LNCaP clone FGC (cell line): ENCODE measurements around the gene EIF5.

ENCODE experiments used
- DNase-seq: peaks from one replicate; pipeline ENCODE4 v3.0.0-alpha.2; 2011; ENCODE audit warnings: low read depth
- H3K4me3 ChIP-seq: 2 replicates; pipeline ENCODE4 v1.5.1; 2011; ENCODE audit warnings: mild to moderate bottlenecking, low read depth, low read length, control low read depth
- TF ChIP-seq, protein P1 (sequence below): IDR thresholded peaks from 2 replicates; pipeline ENCODE4 v1.5.1; 2012; ENCODE audit warnings: mild to moderate bottlenecking; ENCODE audit not compliant: control insufficient read depth, insufficient read depth; ENCODE audit errors: extremely low read depth

Gene EIF5

DNA sequence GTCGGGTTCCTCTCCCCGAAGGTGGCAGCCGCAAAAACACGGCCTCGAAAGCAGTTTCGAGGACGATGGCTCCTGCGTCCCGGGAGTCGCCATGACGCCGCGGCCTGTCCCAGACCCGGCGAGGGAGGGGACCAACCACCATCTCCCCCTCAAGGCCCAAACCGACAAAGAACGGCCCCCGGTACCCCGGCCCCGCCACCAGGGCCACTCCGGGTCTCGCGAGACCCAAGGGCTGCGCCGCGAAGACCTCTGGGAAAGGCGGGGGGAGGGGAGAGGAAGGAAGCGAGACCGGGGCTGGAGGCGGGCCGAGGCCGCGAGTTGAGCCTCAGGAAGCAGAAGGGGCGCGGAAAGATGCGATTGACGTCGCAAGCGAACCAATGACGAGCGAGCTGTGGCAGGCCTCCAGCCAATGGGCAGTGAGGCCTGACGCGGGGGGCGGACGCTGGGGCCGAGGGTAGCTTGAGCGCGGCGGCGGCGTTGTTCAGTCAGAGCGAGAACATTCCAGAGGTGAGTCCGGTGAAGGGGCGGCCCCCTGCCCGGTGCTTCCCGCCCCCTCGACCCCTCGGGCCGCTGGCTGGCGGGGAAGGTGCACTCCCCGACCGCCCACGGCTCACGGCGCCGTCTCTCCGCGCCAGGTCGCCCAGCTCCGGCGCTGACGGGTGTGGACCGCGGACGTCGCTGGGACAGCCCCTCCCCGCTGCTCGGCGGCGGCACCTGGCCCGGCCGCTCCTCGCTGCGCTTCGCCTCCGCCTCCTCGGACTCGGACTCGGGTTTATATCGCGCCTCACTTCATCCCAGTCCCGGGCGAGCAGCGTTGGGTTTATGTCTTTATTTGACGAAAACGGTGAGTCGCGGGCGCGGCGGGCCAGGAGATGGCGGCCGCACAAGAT, at the start of gene EIF5:
Gene EIF5 (plus strand): TSS at position 484 of the 890 bp plus-strand sequence. CDS start 1,624 bp downstream, outside the sequence.
- H3K4me3 ChIP-seq = peak within 1 kb of the TSS; percentile 72
- TF ChIP-seq, protein P1, sequence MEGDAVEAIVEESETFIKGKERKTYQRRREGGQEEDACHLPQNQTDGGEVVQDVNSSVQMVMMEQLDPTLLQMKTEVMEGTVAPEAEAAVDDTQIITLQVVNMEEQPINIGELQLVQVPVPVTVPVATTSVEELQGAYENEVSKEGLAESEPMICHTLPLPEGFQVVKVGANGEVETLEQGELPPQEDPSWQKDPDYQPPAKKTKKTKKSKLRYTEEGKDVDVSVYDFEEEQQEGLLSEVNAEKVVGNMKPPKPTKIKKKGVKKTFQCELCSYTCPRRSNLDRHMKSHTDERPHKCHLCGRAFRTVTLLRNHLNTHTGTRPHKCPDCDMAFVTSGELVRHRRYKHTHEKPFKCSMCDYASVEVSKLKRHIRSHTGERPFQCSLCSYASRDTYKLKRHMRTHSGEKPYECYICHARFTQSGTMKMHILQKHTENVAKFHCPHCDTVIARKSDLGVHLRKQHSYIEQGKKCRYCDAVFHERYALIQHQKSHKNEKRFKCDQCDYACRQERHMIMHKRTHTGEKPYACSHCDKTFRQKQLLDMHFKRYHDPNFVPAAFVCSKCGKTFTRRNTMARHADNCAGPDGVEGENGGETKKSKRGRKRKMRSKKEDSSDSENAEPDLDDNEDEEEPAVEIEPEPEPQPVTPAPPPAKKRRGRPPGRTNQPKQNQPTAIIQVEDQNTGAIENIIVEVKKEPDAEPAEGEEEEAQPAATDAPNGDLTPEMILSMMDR = no peak

DNA sequence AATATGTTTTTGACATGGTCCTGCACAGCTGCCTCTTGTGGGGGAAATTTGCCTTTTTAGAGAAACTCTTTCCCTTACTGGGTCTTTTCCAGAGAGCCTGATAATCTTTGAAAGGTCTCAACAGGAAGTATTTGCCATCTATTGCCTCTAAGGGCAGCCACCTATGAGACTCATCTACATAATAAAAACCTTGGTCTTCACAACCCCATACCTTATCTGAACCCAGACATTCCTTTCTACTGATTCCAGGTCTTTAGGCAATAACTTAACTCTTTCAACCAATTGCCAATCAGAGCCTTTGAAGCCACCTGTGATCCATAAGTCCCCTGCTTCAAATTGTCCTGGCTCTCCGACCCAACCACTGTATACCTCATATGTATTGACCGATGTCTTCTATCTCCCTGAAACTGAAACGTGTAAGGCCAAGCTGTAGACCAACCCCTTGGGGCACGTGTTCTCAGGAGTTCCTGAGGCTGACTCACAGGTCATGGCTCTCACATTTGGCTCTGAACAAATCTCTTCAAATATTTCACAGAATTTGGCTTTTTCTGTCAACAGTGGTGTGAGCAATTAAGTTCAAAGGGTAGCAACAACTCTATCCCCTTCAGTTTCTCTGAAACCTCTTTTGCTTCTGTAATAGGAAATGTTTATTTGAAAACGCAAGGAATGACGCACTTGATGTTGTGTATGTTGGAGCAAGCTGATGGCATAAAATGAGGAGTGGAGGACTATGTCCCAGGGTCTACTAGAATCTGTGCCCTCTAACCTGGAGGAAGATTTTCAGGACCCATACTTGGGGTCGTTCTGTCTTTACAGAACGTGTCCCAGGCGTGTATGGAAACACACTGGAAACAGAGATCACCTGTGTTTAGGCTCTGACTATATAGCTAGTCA, 49.2 kb upstream of the EIF5 start:
- no peak for DNase-seq

More for the DNA sequence above, at the start of gene EIF5:
- peak; percentile 93 for DNase-seq

DNA sequence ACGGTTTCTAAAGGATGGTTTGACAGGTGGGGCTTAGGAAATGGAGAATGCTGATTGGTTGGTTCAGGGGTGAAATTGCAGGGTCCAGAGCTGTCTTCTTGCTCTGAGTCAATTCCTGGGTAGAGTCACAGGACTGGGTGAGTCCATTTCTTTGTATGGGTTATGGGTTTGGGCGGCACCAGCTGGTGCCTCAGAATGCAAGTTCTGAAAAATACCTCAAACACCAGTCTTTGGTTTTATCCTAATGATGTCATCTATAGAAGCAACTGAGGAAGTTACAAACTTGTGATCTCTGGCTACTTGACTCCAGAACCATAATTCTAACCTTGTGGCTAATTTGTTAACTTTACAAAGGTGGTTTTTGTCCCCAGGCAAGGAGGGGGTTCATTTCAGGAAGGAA, 47.6 kb upstream of the EIF5 start:
- no peak overlapping the region for H3K4me3 ChIP-seq
- DNase-seq = no peak
- TF ChIP-seq, protein P1 = no peak

More for the DNA sequence above, 49.2 kb upstream of the EIF5 start:
- H3K4me3 ChIP-seq = no peak overlapping the region
- TF ChIP-seq, protein P1 = no peak

DNA sequence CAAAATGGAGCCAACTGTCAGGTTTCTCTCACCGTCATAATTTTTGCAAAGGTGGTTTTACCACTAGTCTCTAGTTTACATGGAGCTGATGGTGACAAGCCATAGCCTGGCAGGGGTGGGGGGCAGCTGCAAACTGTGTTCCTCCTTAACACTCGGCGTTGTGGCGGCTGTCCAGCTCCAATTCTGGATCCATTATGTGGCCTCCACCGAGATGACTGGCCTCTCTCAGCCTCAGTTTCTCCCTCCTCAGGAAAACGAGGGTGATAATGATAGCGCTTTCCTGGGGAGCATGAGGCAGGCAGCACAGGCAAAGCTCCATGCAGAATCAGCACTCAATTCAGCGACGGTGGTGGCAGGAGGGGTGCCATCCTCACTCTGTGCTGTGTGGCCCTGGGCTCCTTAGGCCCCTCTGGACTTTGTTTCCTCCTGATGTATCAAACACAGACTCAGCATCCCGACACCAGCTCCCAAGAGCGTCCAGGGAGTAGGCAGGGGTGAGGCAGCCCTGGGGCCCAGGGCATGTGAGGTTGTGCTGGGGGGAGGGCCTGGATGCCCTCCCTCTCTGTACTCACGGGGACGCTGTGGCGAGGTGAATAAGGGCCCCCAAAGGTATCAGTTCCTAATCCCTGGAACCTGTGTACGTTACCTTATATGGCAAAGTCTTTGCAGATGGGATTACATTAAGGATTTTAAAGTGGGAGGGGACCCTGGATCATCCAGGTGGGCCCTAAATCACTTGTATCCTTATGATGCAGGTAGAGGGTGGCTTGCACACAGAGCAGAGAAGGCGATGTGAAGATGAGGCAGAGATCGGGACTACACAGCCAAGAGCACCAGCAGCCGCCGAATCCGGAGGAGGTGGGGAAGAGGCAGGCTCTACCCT, 46.8 kb upstream of the EIF5 start:
- no peak overlapping the region for H3K4me3 ChIP-seq
- TF ChIP-seq, protein P1 = no peak
- no peak for DNase-seq

DNA sequence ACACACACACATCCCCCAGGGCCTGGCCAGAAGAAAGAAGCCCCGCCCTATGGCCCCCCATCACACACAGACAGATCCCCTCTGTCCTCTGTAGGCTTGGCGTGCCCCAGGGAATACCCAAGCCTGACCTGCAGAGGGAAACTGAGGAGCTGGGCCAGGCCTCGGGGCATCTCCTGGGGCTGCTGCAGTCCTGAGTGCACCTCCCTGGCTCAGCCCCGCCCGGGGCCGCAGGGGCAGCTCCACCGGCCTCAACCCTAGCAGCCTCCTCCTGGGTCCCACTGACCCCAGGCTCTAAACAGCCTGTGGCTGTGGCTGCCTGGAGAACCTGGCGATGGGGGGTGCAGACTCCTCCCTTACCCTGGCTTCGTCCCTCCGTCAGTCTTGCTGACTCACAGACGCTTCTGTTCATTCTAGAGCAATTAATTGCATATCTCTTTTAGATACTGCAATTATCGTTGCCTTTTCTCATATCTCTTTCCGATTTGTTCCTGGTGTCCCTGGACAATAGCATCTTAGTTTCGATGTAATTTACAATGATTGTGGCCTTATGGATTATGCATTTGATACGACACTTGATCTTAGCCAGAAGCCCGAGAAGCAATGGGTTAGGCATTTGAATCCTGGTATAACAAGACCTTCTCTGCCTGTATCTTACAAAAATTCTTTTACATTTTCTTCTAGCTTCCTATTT, 45.8 kb upstream of the EIF5 start:
- no peak for DNase-seq
- TF ChIP-seq, protein P1 = no peak
- no peak overlapping the region for H3K4me3 ChIP-seq
